GM19372 (cell line): ENCODE measurements around the gene FGG.

Experiments used
- ATAC-seq: cut with Tn5 transposase; IDR thresholded peaks from one replicate; pipeline ENCODE4 v1.9.1; 2021; ENCODE audit warnings: mild to moderate bottlenecking, low read depth, moderate library complexity; ENCODE audit not compliant: unreplicated experiment

Gene FGG

GRCh38 chr4:154588198-154588597, 24.3 kb downstream of the FGG start:
- ATAC-seq: no peak

- no peak for ATAC-seq
Observed at GRCh38 chr4:154586296-154587033, 26.0 kb downstream of the FGG start.

GRCh38 chr4:154585369-154586018, 27.0 kb downstream of the FGG start:
- ATAC-seq: no peak

GRCh38 chr4:154584259-154584658, 28.2 kb downstream of the FGG start:
- no peak for ATAC-seq

- ATAC-seq: no peak
Observed at GRCh38 chr4:154583677-154584076, 28.8 kb downstream of the FGG start.

GRCh38 chr4:154583230-154583629, 29.2 kb downstream of the FGG start:
- no peak for ATAC-seq

GRCh38 chr4:154582723-154583122, 29.7 kb downstream of the FGG start:
- no peak for ATAC-seq

GRCh38 chr4:154579927-154580326, 32.5 kb downstream of the FGG start:
- no peak for ATAC-seq

- ATAC-seq: no peak
Observed at GRCh38 chr4:154578919-154579318, 33.5 kb downstream of the FGG start.

GRCh38 chr4:154577324-154577723, 35.1 kb downstream of the FGG start:
- no peak for ATAC-seq

GRCh38 chr4:154574311-154574710, 38.1 kb downstream of the FGG start:
- no peak for ATAC-seq

GRCh38 chr4:154573190-154573870, 39.1 kb downstream of the FGG start:
- ATAC-seq: no peak

- ATAC-seq: no peak
Observed at GRCh38 chr4:154569584-154569983, 42.9 kb downstream of the FGG start.

GRCh38 chr4:154569028-154569427, 43.4 kb downstream of the FGG start:
- ATAC-seq: no peak

GRCh38 chr4:154566639-154567204, 45.7 kb downstream of the FGG start:
- no peak for ATAC-seq

- no peak for ATAC-seq
Observed at GRCh38 chr4:154565704-154566103, 46.8 kb downstream of the FGG start.

- ATAC-seq: no peak
Observed at GRCh38 chr4:154564311-154564710, 48.1 kb downstream of the FGG start.

- no peak for ATAC-seq
Observed at GRCh38 chr4:154562697-154563254, 49.7 kb downstream of the FGG start, which contains the start of gene FGB. TSS of gene FGB (plus strand) at chr4:154563011. CDS start at chr4:154563019, 8 bp downstream.

- ATAC-seq: no peak
Observed at GRCh38 chr4:154560824-154561231, 51.6 kb downstream of the FGG start.

- no peak for ATAC-seq
Observed at GRCh38 chr4:154560419-154560801, 52.0 kb downstream of the FGG start.
